HFFc6 (cell line): ENCODE measurements around the gene MCC. TPM values are rescaled to one million over a fixed set of nuclear protein-coding genes. Genes with fewer than 3 reads are reported as not detected.

Experiments
- DNase-seq: peaks from one replicate; pipeline ENCODE4 v3.0.0-alpha.2; 2018
- H3K27ac Mint-ChIP-seq: 2 replicates; pipeline ENCODE4 v1.8.0; 2020; ENCODE audit warnings: mild to moderate bottlenecking, mixed read lengths
- H3K27me3 Mint-ChIP-seq: 2 replicates; pipeline ENCODE4 v1.8.0; 2021; ENCODE audit warnings: mild to moderate bottlenecking, moderate library complexity, mixed read lengths; ENCODE audit not compliant: insufficient read depth
- H3K36me3 Mint-ChIP-seq: 2 replicates; pipeline ENCODE4 v1.8.0; 2021; ENCODE audit warnings: low read depth, mixed read lengths
- H3K4me1 Mint-ChIP-seq: 2 replicates; pipeline ENCODE4 v1.8.0; 2020; ENCODE audit warnings: low read depth, mixed read lengths
- H3K4me3 Mint-ChIP-seq: 2 replicates; pipeline ENCODE4 v1.8.0; 2020; ENCODE audit warnings: mild to moderate bottlenecking, moderate library complexity, mixed read lengths
- H3K9me3 Mint-ChIP-seq: 2 replicates; pipeline ENCODE4 v1.8.0; 2020; ENCODE audit warnings: mild to moderate bottlenecking, mixed read lengths
- total RNA-seq, 6 experiments: library from RNA; stranded (reverse); fragmentation: NEBNext Ultra II Directional; extraction: Animal tissue kit (Norgen Biotek cat#: 25700); gene quantifications; 2 replicates in 1 of 6; 3 replicates in 5 of 6; pipeline ENCODE4 v1.2.3, GENCODE V29; 2021
- TF ChIP-seq, protein P1 (sequence below): fragments of 200-600 bp; sonication (generic); IDR thresholded peaks from 2 replicates; pipeline ENCODE4 v1.5.0; 2021; ENCODE audit warnings: antibody characterized with exemption, mild to moderate bottlenecking

MCC gene
- total RNA-seq, 6 experiments from 2014 or later = 2.5 to 4.9 (median 3.0) TPM

DNA sequence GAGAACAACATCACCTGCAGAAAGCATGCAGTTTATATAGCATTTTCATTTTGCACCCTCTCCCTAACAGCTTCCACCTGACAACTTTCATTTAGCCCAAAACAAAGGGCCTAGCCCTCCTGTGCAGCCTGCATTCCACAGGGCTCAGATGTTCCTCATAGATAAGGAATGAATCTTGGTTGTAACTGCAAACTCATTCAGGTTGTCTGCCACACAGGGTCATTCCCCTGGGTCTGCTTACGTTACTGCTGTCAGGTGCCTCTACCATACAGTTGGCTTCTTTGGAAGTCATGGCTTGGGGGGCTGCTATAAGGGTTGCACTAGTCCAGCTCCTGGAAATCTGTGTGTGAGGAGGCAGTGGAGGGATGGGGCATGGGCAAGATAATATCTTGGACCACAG, 514.3 kb downstream of the MCC start:
- H3K9me3 Mint-ChIP-seq = no peaks in the 10 kb centered on the region
- no peaks in the 10 kb centered on the region; the same call in 1 of the 2 replicates for H3K36me3 Mint-ChIP-seq
- no peak overlapping the region for H3K27ac Mint-ChIP-seq
- no peaks in the 10 kb centered on the region; the same call in 1 of the 2 replicates for H3K27me3 Mint-ChIP-seq
- H3K4me3 Mint-ChIP-seq = no peak overlapping the region
- TF ChIP-seq, protein P1, sequence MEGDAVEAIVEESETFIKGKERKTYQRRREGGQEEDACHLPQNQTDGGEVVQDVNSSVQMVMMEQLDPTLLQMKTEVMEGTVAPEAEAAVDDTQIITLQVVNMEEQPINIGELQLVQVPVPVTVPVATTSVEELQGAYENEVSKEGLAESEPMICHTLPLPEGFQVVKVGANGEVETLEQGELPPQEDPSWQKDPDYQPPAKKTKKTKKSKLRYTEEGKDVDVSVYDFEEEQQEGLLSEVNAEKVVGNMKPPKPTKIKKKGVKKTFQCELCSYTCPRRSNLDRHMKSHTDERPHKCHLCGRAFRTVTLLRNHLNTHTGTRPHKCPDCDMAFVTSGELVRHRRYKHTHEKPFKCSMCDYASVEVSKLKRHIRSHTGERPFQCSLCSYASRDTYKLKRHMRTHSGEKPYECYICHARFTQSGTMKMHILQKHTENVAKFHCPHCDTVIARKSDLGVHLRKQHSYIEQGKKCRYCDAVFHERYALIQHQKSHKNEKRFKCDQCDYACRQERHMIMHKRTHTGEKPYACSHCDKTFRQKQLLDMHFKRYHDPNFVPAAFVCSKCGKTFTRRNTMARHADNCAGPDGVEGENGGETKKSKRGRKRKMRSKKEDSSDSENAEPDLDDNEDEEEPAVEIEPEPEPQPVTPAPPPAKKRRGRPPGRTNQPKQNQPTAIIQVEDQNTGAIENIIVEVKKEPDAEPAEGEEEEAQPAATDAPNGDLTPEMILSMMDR = no peak
- H3K4me1 Mint-ChIP-seq = peaks cover 36% of the 10 kb centered on the region
- no peak for DNase-seq

DNA sequence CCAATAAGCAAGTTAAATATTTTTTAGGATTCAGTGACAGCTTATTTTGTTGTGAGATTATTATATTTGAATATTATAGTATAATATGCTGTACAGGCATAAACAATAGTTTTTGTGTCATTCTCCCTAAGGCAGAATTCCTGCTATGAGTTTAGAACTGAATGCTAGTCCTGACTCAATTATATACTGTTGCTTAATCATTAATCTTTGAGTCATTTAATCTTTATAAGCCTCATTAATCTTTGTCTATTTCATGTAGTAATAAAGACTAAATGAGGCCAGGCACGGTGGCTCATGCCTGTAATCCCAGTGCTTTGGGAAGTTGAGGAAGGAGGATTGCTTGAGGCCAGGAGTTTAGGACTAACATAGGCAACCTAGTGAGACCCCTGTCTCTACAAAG, 515.2 kb downstream of the MCC start:
- TF ChIP-seq, protein P1 = no peak
- Mint-ChIP-seq H3K4me3 (no peak overlapping the region), H3K27ac (no peak overlapping the region), H3K4me1 (peaks cover 31% of the 10 kb centered on the region), H3K9me3 (no peaks in the 10 kb centered on the region), H3K27me3 (no peaks in the 10 kb centered on the region; the same call in 1 of the 2 replicates), H3K36me3 (no peaks in the 10 kb centered on the region; the same call in 1 of the 2 replicates)
- no peak for DNase-seq

Other genes with a start within 250 kb of the MCC start
- not detected for gene TSSK1B, start 53.5 kb downstream of the MCC start, total RNA-seq
- gene YTHDC2, start 25.2 kb upstream of the MCC start, total RNA-seq = 10 to 100 TPM; 13.0 to 17.6 (median 15.9) TPM